HepG2 (cell line): ENCODE data around the gene ZSCAN2. TPM values are rescaled to one million over a fixed set of nuclear protein-coding genes. Genes with fewer than 3 reads are reported as not detected.

ENCODE experiments used
- CSRNP2 ChIP-seq: sonication (generic); formaldehyde crosslinking; conservative IDR thresholded peaks from 2 replicates; pipeline ENCODE4 v1.8.0; 2022; ENCODE audit warnings: low read depth, missing genetic modification reagents
- DNMT1 ChIP-seq: sonication (generic); formaldehyde crosslinking; IDR thresholded peaks from 2 replicates; pipeline ENCODE4 v1.5.1; 2020; ENCODE audit warnings: mild to moderate bottlenecking, missing genetic modification reagents
- HCFC1 ChIP-seq: fragments of 150-350 bp; IDR thresholded peaks from 2 replicates; pipeline ENCODE4 v1.6.1; 2014; ENCODE audit warnings: low read depth, low read length
- LRRFIP1 ChIP-seq: sonication (generic); formaldehyde crosslinking; conservative IDR thresholded peaks from 2 replicates; pipeline ENCODE4 v1.4.0; 2020; ENCODE audit warnings: missing genetic modification reagents
- MED1 ChIP-seq: sonication (generic); formaldehyde crosslinking; IDR thresholded peaks from 2 replicates; pipeline ENCODE4 v1.4.0; 2020; ENCODE audit warnings: missing genetic modification reagents
- PPARG ChIP-seq: conservative IDR thresholded peaks from 2 replicates; pipeline ENCODE4 v1.6.1; 2016; ENCODE audit warnings: missing biosample characterization, missing genetic modification reagents
- RARA ChIP-seq: IDR thresholded peaks from 2 replicates; pipeline ENCODE4 v1.6.1; 2016; ENCODE audit warnings: missing genetic modification reagents, missing compliant biosample characterization
- RBFOX2 ChIP-seq: fragments of 200-400 bp; formaldehyde crosslinking; IDR thresholded peaks from 2 replicates; pipeline ENCODE4 v1.6.1; 2017; ENCODE audit warnings: low read depth, mild to moderate bottlenecking, low read length
- SATB2 ChIP-seq: sonication (generic); formaldehyde crosslinking; IDR thresholded peaks from 2 replicates; pipeline ENCODE4 v1.5.0; 2020; ENCODE audit warnings: missing genetic modification reagents
- SMARCC2 ChIP-seq: fragments of 450-650 bp; IDR thresholded peaks from 2 replicates; pipeline ENCODE4 v1.6.1; 2017; ENCODE audit warnings: antibody characterized with exemption, mild to moderate bottlenecking
- SPEN ChIP-seq: sonication (generic); formaldehyde crosslinking; IDR thresholded peaks from 2 replicates; pipeline ENCODE4 v1.5.1; 2020; ENCODE audit warnings: low read depth, mild to moderate bottlenecking, missing genetic modification reagents
- TRAFD1 ChIP-seq: sonication (generic); formaldehyde crosslinking; IDR thresholded peaks from 2 replicates; pipeline ENCODE4 v1.5.1; 2020; ENCODE audit warnings: missing genetic modification reagents, mild to moderate bottlenecking, borderline replicate concordance
- YY1 ChIP-seq: IDR thresholded peaks from 2 replicates; pipeline ENCODE4 v1.6.1; 2011; ENCODE audit warnings: low read length, low read depth, moderate library complexity, mild to moderate bottlenecking; ENCODE audit not compliant: insufficient read depth, insufficient replicate concordance
- ZNF3 ChIP-seq: IDR thresholded peaks from 2 replicates; pipeline ENCODE4 v1.7.0; 2017; ENCODE audit warnings: inconsistent platforms
- ZNF331 ChIP-seq: sonication (generic); formaldehyde crosslinking; IDR thresholded peaks from 2 replicates; pipeline ENCODE4 v1.4.0; 2020; ENCODE audit warnings: missing genetic modification reagents
- ZNF350 ChIP-seq: sonication (generic); formaldehyde crosslinking; IDR thresholded peaks from 2 replicates; pipeline ENCODE4 v1.4.0; 2020; ENCODE audit warnings: mild to moderate bottlenecking, low read depth, missing genetic modification reagents, borderline replicate concordance
- ZNF564 ChIP-seq: sonication (generic); formaldehyde crosslinking; IDR thresholded peaks from 2 replicates; pipeline ENCODE4 v1.8.1; 2023; ENCODE audit warnings: mild to moderate bottlenecking, missing genetic modification reagents
- ZNF768 ChIP-seq: sonication (generic); formaldehyde crosslinking; IDR thresholded peaks from 2 replicates; pipeline ENCODE4 v1.4.0; 2020; ENCODE audit warnings: missing genetic modification reagents
- polyA plus RNA-seq, 8 experiments: library from polyadenylated mRNA; depleted of rRNA in 3 of 8; stranded (reverse) in 7 of 8; unstranded in 1 of 8; fragments of >200 nt; fragmentation: Illumina TruSeq in 4 of 8; extraction: Trizol in 4 of 8; gene quantifications; 2 replicates each; pipeline versions ENCODE4 v1.2.1 to v1.2.3, GENCODE V29; 2011 to 2016; ENCODE audit warnings: low read depth in 4 of 8, missing spikeins in 1 of 8, mixed read lengths in 1 of 8; ENCODE audit not compliant: insufficient read depth in 1 of 8
- total RNA-seq, 5 experiments: library from RNA; depleted of rRNA; stranded (reverse); fragments of >200 nt; fragmentation: Illumina TruSeq; extraction: Trizol; gene quantifications; 2 replicates each; pipeline ENCODE4 v1.2.3, GENCODE V29; 2016; ENCODE audit warnings: low read depth in 1 of 5
- TF ChIP-seq, protein P1 (sequence below): IDR thresholded peaks from 2 replicates; pipeline ENCODE4 v1.6.1; 2012; ENCODE audit warnings: inconsistent platforms
- TF ChIP-seq, protein P2 (sequence below): sonication (generic); formaldehyde crosslinking; IDR thresholded peaks from 2 replicates; pipeline ENCODE4 v1.4.0; 2020; ENCODE audit warnings: missing genetic modification reagents
- TF ChIP-seq, protein P3 (sequence below): sonication (generic); formaldehyde crosslinking; IDR thresholded peaks from 2 replicates; pipeline ENCODE4 v1.4.0; 2020; ENCODE audit warnings: low read depth, mild to moderate bottlenecking, missing genetic modification reagents

Gene ZSCAN2
- total and polyA plus RNA-seq, 2 of the 13 experiments (the other 11 are each of a cell fraction or from before 2014, with no cell fraction given): 11.4 to 21.5 TPM

GRCh38 chr15:84600687-84601554 is at the start of gene ZSCAN2 (continued):
- TF ChIP-seq ZNF3 (CRISPR knock-in tag): no peak
- peak; percentile 96 for TF ChIP-seq RBFOX2
- no peak for TF ChIP-seq MED1
- TF ChIP-seq YY1: peak; percentile 83
- peak; percentile 4; the same call in 1 of the 2 replicates for TF ChIP-seq RARA (CRISPR knock-in tag)
- TF ChIP-seq, protein P1, sequence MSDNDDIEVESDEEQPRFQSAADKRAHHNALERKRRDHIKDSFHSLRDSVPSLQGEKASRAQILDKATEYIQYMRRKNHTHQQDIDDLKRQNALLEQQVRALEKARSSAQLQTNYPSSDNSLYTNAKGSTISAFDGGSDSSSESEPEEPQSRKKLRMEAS: no peak
- TF ChIP-seq ZNF564 (CRISPR knock-in tag): no peak
- no peak for TF ChIP-seq ZNF331
- TF ChIP-seq SPEN (CRISPR knock-in tag): peak; percentile 55; the same call in 1 of the 2 replicates
- no peak for TF ChIP-seq CSRNP2
- TF ChIP-seq PPARG (CRISPR knock-in tag): no peak
- TF ChIP-seq SMARCC2: no peak
- TF ChIP-seq HCFC1: peak; percentile 86
- no peak for TF ChIP-seq TRAFD1 (CRISPR knock-in tag)
- no peak; the same call in 1 of the 2 replicates for TF ChIP-seq ZNF350 (CRISPR knock-in tag)
- TF ChIP-seq ZNF768 (CRISPR knock-in tag): peak; percentile 68; the same call in 1 of the 2 replicates
- TF ChIP-seq SATB2 (CRISPR knock-in tag): no peak
- TF ChIP-seq DNMT1: no peak
- TF ChIP-seq, protein P2, sequence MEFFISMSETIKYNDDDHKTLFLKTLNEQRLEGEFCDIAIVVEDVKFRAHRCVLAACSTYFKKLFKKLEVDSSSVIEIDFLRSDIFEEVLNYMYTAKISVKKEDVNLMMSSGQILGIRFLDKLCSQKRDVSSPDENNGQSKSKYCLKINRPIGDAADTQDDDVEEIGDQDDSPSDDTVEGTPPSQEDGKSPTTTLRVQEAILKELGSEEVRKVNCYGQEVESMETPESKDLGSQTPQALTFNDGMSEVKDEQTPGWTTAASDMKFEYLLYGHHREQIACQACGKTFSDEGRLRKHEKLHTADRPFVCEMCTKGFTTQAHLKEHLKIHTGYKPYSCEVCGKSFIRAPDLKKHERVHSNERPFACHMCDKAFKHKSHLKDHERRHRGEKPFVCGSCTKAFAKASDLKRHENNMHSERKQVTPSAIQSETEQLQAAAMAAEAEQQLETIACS (CRISPR knock-in tag): peak; percentile 52
- TF ChIP-seq, protein P3, sequence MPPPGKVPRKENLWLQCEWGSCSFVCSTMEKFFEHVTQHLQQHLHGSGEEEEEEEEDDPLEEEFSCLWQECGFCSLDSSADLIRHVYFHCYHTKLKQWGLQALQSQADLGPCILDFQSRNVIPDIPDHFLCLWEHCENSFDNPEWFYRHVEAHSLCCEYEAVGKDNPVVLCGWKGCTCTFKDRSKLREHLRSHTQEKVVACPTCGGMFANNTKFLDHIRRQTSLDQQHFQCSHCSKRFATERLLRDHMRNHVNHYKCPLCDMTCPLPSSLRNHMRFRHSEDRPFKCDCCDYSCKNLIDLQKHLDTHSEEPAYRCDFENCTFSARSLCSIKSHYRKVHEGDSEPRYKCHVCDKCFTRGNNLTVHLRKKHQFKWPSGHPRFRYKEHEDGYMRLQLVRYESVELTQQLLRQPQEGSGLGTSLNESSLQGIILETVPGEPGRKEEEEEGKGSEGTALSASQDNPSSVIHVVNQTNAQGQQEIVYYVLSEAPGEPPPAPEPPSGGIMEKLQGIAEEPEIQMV (CRISPR knock-in tag): no peak
- no peak for TF ChIP-seq LRRFIP1 (CRISPR knock-in tag)
